GM21360 (cell line): ENCODE results near the gene SCT.

Experiments used
- ATAC-seq: cut with Tn5 transposase; IDR thresholded peaks from one replicate; pipeline ENCODE4 v1.9.1; 2021; ENCODE audit warnings: mild to moderate bottlenecking, moderate library complexity; ENCODE audit not compliant: unreplicated experiment

Gene SCT

DNA sequence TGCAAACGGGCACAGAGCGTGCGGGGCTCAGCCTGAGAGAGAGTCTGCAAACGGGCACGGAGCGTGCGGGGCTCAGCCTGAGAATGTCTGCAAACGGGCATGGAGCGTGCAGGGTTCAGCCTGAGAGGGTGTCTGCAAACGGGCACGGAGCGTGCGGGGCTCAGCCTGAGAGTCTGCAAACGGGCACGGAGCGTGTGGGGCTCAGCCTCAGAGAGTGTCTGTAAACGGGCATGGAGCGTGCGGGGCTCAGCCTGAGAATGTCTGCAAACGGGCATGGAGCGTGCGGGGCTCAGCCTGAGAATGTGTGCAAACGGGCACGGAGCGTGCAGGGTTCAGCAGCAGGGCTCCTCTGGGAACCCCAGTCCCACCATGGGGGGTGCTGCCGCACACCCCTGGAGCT, 37.2 kb downstream of the SCT start:
- no peak for ATAC-seq

DNA sequence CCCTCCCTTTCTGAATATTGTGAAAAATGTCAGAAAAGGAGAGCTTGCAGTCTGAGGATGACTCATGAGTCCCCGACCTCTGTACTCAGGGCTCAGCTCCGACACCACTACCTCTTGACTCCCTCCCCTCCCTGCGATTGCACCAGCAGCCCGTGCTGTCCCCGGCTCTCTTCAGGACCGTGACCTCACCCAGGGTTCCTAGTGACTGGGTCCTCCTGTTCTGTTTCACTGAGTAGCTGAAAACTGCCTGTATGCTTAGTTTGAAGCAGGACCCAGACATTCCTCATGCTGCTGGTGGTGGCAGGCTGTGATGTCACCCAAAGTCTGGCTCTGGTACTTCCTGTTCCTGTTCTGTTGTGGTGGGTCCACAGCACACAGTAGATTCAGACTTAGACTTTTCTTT, 39.0 kb downstream of the SCT start:
- no peak for ATAC-seq

DNA sequence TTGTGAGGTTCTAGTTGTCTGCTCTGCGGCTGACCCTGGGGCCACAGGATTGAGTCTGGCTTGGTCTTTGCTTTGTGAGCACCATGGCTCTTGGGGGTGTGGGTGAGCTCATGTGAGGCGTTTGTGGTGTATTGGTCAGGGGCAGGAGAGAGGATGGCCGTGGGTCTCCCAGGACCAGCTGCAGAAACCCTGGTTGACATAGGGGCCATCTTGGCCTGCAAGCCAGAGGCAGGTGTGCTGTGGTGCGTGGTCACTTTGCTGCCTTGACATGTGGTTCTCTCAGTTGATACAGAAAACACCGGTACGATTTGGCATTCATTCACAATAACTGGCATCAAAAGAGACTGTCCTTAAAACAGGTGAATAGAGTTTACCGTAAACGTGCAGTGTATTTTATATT, 39.4 kb downstream of the SCT start:
- ATAC-seq: no peak

DNA sequence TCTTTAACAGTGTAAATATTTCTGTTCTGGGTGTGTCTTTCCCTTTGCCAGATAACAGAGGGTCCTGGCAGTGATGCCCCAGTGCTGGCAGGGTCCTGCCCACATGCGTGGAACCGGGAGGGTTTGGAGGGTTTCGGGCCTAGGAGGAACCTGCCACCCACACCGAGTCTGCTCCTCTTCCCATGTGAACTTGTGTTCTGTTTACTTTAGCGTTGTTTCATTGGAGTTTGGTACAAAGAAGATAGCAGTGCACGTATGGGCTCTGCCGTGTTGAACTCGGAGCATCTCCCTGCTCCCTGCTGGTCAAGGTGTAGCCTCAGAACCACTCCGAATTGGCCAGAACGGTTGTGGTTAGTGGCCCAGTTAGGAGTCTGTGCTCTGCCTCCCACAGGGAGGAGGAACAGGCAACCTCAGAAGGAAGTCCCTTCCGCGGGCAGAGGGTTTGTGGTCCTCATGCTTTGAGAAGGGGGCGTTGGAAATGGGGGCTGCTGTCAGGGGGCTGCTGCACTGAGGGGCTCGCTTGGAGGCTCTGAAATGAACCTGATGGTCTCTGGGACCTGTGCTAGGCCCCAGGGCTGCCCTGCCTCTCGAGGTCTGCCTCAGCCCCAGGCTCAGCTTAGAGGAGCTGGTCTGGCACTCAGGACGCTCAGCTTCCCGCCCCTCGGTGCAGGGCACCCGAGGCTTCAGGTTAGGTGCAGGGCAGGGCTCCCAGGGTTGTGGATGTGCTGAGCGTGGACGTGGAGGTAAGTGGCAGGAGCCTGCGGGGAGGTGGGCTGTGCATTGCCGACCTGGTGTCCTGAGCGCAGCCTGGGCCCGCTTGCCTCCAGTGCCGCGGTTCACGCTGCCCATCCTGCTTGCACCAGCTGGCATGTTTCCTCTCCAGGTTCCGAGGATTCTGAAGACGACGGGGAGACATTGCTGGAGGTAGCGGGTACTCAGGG, 40.3 kb downstream of the SCT start:
- ATAC-seq: no peak

GRCh38 chr11:584287-584686, 42.7 kb downstream of the SCT start:
- no peak for ATAC-seq

- ATAC-seq: no peak
These were observed 45.2 kb downstream of the SCT start for GRCh38 chr11:581752-582151.

GRCh38 chr11:581342-581741, 45.6 kb downstream of the SCT start:
- ATAC-seq: no peak

GRCh38 chr11:579830-580601, 47.0 kb downstream of the SCT start:
- ATAC-seq: no peak

DNA sequence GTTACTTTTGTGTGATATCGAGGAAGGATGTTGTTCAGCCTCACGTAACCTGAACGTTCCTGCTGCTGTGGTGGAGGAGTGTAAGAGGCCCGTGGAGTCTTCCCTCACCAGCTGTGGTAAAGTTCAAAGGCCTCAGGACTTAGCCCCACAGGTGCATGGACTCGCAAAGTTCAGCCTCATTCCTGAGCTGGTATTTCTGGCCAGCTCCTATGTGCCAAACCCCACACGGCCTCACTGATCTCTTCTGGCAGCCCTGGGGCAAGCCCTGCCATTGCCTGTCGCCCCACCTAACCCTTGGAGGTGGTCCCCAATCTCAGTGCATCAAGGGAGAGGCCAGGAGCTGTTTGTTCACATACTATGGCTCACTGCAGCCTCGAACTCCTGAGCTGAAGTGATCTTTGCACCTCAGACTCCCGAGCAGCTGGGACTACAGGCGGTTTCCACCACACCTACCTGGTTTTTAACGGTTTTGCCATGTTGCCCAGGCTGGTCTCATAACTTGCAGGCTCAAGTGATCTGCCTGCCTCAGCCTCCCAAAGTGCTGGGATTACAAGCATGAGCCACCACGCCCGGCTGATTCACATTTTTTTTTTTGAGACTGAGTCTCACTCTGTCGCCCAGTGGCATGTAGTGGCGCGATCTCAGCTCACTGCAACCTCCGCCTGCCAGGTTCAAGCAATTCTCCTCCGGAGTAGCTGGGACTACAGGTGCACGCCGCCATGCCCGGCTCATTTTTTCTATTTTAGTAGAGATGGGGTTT, 48.5 kb downstream of the SCT start:
- no peak for ATAC-seq

DNA sequence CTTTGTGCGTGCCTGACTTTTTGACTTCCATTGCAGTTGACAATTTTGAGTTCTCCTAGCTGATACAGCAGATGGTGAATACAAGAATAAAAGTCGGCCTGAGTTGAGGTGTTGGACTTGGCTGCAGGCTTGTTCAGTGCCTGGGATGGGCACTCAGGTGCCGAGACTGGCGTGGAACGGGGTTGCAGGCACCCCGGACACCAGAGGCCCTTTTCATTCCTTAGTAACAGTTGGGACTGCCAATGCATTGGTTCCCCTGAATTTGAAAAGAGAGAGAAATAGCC, 49.4 kb downstream of the SCT start:
- ATAC-seq: no peak

DNA sequence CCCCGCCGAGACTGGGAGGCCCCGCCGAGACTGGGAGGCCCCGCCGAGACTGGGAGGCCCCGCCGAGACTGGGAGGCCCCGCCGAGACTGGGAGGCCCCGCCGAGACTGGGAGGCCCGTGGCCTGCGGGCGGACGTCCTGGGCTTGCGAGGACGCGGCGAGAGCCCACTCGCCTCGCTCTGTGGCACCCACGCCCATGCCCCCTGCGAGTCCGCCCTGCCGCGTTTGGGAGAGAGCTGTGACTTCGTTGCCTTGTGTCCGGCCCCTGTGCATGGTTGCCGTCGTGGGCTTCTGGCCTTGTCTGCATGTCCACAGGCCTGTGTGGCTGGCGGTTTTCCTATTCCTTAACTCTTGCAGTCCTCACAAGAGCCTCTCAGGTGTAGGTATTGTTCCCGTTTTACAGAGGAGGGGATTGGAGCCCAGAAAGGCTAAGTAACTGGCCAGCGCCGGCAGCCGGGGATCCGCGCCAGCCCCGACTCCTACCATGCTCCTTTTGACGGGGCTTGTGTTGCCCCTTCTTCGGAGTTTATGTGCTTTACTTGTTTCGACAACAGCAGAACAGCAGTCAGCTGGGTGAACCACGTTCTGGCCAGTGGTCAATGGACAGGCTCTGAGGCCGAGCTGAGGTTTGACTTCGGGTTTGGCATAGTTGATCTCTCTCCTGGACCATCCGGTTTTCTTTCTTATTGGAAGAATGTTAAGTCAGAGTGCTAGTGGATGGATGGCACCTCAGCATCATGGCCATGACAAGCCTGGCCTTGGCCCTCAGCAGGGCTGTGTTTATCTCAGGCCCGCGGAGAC, 50.0 kb downstream of the SCT start:
- no peak for ATAC-seq
